Neuron (in vitro differentiated cells): ENCODE data around the gene CFAP92.

Source experiments
- H2AFZ ChIP-seq: one replicate; pipeline ENCODE4 v1.6.1; 2013; ENCODE audit warnings: low read depth, mild to moderate bottlenecking, inconsistent platforms, low read length, moderate library complexity
- H3K27me3 ChIP-seq: one replicate; pipeline ENCODE4 v1.6.1; 2013; ENCODE audit warnings: low read length; ENCODE audit not compliant: insufficient read depth
- H3K36me3 ChIP-seq: one replicate; pipeline ENCODE4 v1.6.1; 2013; ENCODE audit warnings: low read length; ENCODE audit not compliant: insufficient read depth
- H3K4me1 ChIP-seq: one replicate; pipeline ENCODE4 v1.6.1; 2013; ENCODE audit warnings: low read length; ENCODE audit not compliant: insufficient read depth
- H3K4me3 ChIP-seq: 2 replicates; pipeline ENCODE4 v1.5.1; 2013; ENCODE audit warnings: mild to moderate bottlenecking, low read length, moderate library complexity
- H3K9me3 ChIP-seq: one replicate; pipeline ENCODE4 v1.6.1; 2013; ENCODE audit warnings: low read length

The CFAP92 gene

GRCh38 chr3:128922804-128923459, 70.9 kb downstream of the CFAP92 start:
- Histone ChIP-seq H3K4me3 (no peak overlapping the region), H3K9me3 (peaks cover 21% of the 10 kb centered on the region), H3K27me3 (no peaks in the 10 kb centered on the region), H3K4me1 (no peaks in the 10 kb centered on the region), H2AFZ (no peak overlapping the region), H3K36me3 (peaks cover 12% of the 10 kb centered on the region)

- H3K27me3 ChIP-seq: no peaks in the 10 kb centered on the region
- peaks cover 13% of the 10 kb centered on the region for H3K9me3 ChIP-seq
- H3K4me3 ChIP-seq: no peak overlapping the region
- H2AFZ ChIP-seq: no peak overlapping the region
- peaks cover 34% of the 10 kb centered on the region for H3K36me3 ChIP-seq
- H3K4me1 ChIP-seq: no peaks in the 10 kb centered on the region
Observed at GRCh38 chr3:128919988-128920387, 73.9 kb downstream of the CFAP92 start.

- peaks cover 60% of the 10 kb centered on the region for H3K36me3 ChIP-seq
- H3K4me3 ChIP-seq: no peak overlapping the region
Observed at GRCh38 chr3:128917291-128917690, 76.6 kb downstream of the CFAP92 start.

GRCh38 chr3:128914966-128915645, 78.8 kb downstream of the CFAP92 start:
- no peak overlapping the region for H3K4me3 ChIP-seq
- H3K4me1 ChIP-seq: no peaks in the 10 kb centered on the region
- H2AFZ ChIP-seq: no peak overlapping the region
- H3K27me3 ChIP-seq: no peaks in the 10 kb centered on the region
- H3K36me3 ChIP-seq: peaks cover 75% of the 10 kb centered on the region
- peaks cover 2% of the 10 kb centered on the region for H3K9me3 ChIP-seq

More at GRCh38 chr3:128917291-128917690, 76.6 kb downstream of the CFAP92 start:
- Histone ChIP-seq H3K4me1 (no peaks in the 10 kb centered on the region), H3K27me3 (no peaks in the 10 kb centered on the region), H3K9me3 (peaks cover 9% of the 10 kb centered on the region), H2AFZ (no peak overlapping the region)

GRCh38 chr3:128911911-128912310, 82.0 kb downstream of the CFAP92 start:
- H3K27me3 ChIP-seq: no peaks in the 10 kb centered on the region
- peaks cover 94% of the 10 kb centered on the region for H3K36me3 ChIP-seq
- H3K9me3 ChIP-seq: no peaks in the 10 kb centered on the region
- H3K4me1 ChIP-seq: no peaks in the 10 kb centered on the region
- H3K4me3 ChIP-seq: no peak overlapping the region
- H2AFZ ChIP-seq: no peak overlapping the region

- H3K4me3 ChIP-seq: no peak overlapping the region
- peaks cover 94% of the 10 kb centered on the region for H3K36me3 ChIP-seq
- no peaks in the 10 kb centered on the region for H3K9me3 ChIP-seq
- no peaks in the 10 kb centered on the region for H3K4me1 ChIP-seq
- no peak overlapping the region for H2AFZ ChIP-seq
- no peaks in the 10 kb centered on the region for H3K27me3 ChIP-seq
Observed at GRCh38 chr3:128910006-128910405, 83.9 kb downstream of the CFAP92 start.

- Histone ChIP-seq H3K4me1 (no peaks in the 10 kb centered on the region), H3K4me3 (no peak overlapping the region), H3K36me3 (peaks cover 92% of the 10 kb centered on the region), H3K9me3 (no peaks in the 10 kb centered on the region), H2AFZ (no peak overlapping the region), H3K27me3 (no peaks in the 10 kb centered on the region)
Observed at GRCh38 chr3:128908951-128909350, 84.9 kb downstream of the CFAP92 start.

GRCh38 chr3:128907706-128908445, 86.0 kb downstream of the CFAP92 start:
- peaks cover 92% of the 10 kb centered on the region for H3K36me3 ChIP-seq
- no peaks in the 10 kb centered on the region for H3K9me3 ChIP-seq
- no peak overlapping the region for H2AFZ ChIP-seq
- H3K4me1 ChIP-seq: no peaks in the 10 kb centered on the region
- H3K4me3 ChIP-seq: no peak overlapping the region
- no peaks in the 10 kb centered on the region for H3K27me3 ChIP-seq

- Histone ChIP-seq H3K4me1 (no peaks in the 10 kb centered on the region), H3K36me3 (peaks cover 92% of the 10 kb centered on the region), H3K9me3 (no peaks in the 10 kb centered on the region), H2AFZ (no peak overlapping the region), H3K4me3 (no peak overlapping the region), H3K27me3 (no peaks in the 10 kb centered on the region)
Observed at GRCh38 chr3:128906804-128907525, 86.9 kb downstream of the CFAP92 start.

GRCh38 chr3:128906031-128906803, 87.7 kb downstream of the CFAP92 start:
- H3K4me3 ChIP-seq: no peak overlapping the region
- no peaks in the 10 kb centered on the region for H3K27me3 ChIP-seq
- no peaks in the 10 kb centered on the region for H3K9me3 ChIP-seq
- H2AFZ ChIP-seq: no peak overlapping the region
- H3K36me3 ChIP-seq: peaks cover 92% of the 10 kb centered on the region
- H3K4me1 ChIP-seq: no peaks in the 10 kb centered on the region

- H3K36me3 ChIP-seq: peaks cover 91% of the 10 kb centered on the region
- H3K9me3 ChIP-seq: no peaks in the 10 kb centered on the region
- no peaks in the 10 kb centered on the region for H3K4me1 ChIP-seq
- H3K27me3 ChIP-seq: no peaks in the 10 kb centered on the region
- H3K4me3 ChIP-seq: no peak overlapping the region
- H2AFZ ChIP-seq: no peak overlapping the region
Observed at GRCh38 chr3:128903501-128903900, 90.4 kb downstream of the CFAP92 start.

- no peak overlapping the region for H3K4me3 ChIP-seq
- no peaks in the 10 kb centered on the region for H3K27me3 ChIP-seq
- no peak overlapping the region for H2AFZ ChIP-seq
- no peaks in the 10 kb centered on the region for H3K4me1 ChIP-seq
- H3K36me3 ChIP-seq: peaks cover 90% of the 10 kb centered on the region
- no peaks in the 10 kb centered on the region for H3K9me3 ChIP-seq
Observed at GRCh38 chr3:128902426-128902825, 91.5 kb downstream of the CFAP92 start.
